Measurements from ENCODE around the gene GLT8D1. TPM values are rescaled to one million over a fixed set of nuclear protein-coding genes. Genes with fewer than 3 reads are reported as not detected.

Gene GLT8D1
- total and polyA plus RNA-seq, 9 of the 15 experiments (the other 6 are each of a cell fraction or from before 2014, with no cell fraction given): 14.1 to 65.9 (median 33.7) TPM

DNA sequence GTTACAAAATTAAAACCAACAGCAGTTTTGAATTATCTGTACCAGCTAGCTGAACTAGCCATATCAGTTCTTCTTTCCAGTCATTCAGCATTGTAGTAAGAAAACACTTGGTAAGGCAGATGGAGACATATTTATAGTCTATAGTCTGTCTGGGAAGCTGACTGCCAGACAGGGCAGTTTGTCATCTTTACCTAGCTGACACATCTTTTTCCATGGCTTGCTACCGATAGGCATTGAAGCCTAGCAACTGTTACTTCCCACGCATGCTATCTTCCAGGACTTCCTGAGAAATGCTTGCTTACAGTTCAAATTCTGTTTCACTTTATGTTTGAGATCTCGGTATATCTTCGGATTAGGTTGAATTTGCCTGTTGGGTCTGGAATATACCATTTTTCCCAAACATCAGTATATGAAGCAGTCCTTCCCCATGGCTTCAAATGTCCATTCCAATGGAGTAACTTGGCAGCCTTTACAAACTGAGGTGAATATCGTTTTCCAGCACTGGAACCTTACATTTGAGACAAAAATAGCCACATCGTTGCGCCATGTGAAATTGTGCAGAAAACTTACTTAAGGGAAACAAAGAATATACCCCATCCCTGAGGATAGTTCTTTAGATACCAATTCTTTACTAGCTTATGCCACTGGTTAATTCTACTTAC, 10.9 kb downstream of the GLT8D1 start (continued):
- TF ChIP-seq, protein P1, sequence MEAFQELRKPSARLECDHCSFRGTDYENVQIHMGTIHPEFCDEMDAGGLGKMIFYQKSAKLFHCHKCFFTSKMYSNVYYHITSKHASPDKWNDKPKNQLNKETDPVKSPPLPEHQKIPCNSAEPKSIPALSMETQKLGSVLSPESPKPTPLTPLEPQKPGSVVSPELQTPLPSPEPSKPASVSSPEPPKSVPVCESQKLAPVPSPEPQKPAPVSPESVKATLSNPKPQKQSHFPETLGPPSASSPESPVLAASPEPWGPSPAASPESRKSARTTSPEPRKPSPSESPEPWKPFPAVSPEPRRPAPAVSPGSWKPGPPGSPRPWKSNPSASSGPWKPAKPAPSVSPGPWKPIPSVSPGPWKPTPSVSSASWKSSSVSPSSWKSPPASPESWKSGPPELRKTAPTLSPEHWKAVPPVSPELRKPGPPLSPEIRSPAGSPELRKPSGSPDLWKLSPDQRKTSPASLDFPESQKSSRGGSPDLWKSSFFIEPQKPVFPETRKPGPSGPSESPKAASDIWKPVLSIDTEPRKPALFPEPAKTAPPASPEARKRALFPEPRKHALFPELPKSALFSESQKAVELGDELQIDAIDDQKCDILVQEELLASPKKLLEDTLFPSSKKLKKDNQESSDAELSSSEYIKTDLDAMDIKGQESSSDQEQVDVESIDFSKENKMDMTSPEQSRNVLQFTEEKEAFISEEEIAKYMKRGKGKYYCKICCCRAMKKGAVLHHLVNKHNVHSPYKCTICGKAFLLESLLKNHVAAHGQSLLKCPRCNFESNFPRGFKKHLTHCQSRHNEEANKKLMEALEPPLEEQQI (IDR thresholded peaks at IDR 0.05): no peak
- TF ChIP-seq MECOM (CRISPR knock-in tag; IDR thresholded peaks at IDR 0.05): peak; percentile 97
- no peak for TF ChIP-seq NFXL1 (CRISPR knock-in tag; IDR thresholded peaks at IDR 0.05)
- TF ChIP-seq MAZ (CRISPR knock-in tag; conservative IDR thresholded peaks at IDR 0.05 in 1 of 2, IDR thresholded peaks at IDR 0.05 in 1 of 2): 0 out of 4 replicates have a peak, but pooled peaks of 1 of the 2 experiments have one; percentile 23
- TF ChIP-seq MAFK (IDR thresholded peaks at IDR 0.05; ENCODE audit: low read length): peak; percentile 20
- TF ChIP-seq ARID1B (IDR thresholded peaks at IDR 0.05): peak; percentile 76
- TF ChIP-seq DPF2 (IDR thresholded peaks at IDR 0.05): peak; percentile 66
- TF ChIP-seq, protein P2, sequence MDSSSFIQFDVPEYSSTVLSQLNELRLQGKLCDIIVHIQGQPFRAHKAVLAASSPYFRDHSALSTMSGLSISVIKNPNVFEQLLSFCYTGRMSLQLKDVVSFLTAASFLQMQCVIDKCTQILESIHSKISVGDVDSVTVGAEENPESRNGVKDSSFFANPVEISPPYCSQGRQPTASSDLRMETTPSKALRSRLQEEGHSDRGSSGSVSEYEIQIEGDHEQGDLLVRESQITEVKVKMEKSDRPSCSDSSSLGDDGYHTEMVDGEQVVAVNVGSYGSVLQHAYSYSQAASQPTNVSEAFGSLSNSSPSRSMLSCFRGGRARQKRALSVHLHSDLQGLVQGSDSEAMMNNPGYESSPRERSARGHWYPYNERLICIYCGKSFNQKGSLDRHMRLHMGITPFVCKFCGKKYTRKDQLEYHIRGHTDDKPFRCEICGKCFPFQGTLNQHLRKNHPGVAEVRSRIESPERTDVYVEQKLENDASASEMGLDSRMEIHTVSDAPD (CRISPR knock-in tag; IDR thresholded peaks at IDR 0.05): peak; percentile 58; the same call in 1 of the 2 replicates
- no peak for TF ChIP-seq HNRNPUL1 (IDR thresholded peaks at IDR 0.05; ENCODE audit: low read length)
- peak; percentile 75; the same call in 1 of the 2 replicates for TF ChIP-seq ETV5 (CRISPR knock-in tag; IDR thresholded peaks at IDR 0.05; ENCODE audit: low read depth)
- TF ChIP-seq FOXJ3 (CRISPR knock-in tag; IDR thresholded peaks at IDR 0.05): no peak; the same call in 1 of the 2 replicates
- TF ChIP-seq ATF7 (IDR thresholded peaks at IDR 0.05): peak; percentile 25; the same call in 1 of the 2 replicates
- TF ChIP-seq NRF1 (conservative IDR thresholded peaks at IDR 0.05 in 1 of 2, IDR thresholded peaks at IDR 0.05 in 1 of 2): peak; percentile 43 to 55; a peak in 3 of 4 replicates
- TF ChIP-seq, protein P3, sequence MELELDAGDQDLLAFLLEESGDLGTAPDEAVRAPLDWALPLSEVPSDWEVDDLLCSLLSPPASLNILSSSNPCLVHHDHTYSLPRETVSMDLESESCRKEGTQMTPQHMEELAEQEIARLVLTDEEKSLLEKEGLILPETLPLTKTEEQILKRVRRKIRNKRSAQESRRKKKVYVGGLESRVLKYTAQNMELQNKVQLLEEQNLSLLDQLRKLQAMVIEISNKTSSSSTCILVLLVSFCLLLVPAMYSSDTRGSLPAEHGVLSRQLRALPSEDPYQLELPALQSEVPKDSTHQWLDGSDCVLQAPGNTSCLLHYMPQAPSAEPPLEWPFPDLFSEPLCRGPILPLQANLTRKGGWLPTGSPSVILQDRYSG (tag; conservative IDR thresholded peaks at IDR 0.05; ENCODE audit: low read depth): no peak
- peak; percentile 24; the same call in 1 of the 2 replicates for TF ChIP-seq RAD51 (IDR thresholded peaks at IDR 0.05; ENCODE audit: borderline replicate concordance, low read depth)
- no peak for TF ChIP-seq BRD9 (IDR thresholded peaks at IDR 0.05; ENCODE audit: low read depth, partially characterized antibody)
- 0 out of 2 replicates have a peak, but pooled peaks have one; percentile 7 for TF ChIP-seq MAFG (tag; conservative IDR thresholded peaks at IDR 0.05)
- TF ChIP-seq ESRRA (IDR thresholded peaks at IDR 0.05; ENCODE audit: borderline replicate concordance, low read depth): no peak
- TF ChIP-seq TCF3 (CRISPR knock-in tag; IDR thresholded peaks at IDR 0.05): peak; percentile 86
- TF ChIP-seq, protein P4, sequence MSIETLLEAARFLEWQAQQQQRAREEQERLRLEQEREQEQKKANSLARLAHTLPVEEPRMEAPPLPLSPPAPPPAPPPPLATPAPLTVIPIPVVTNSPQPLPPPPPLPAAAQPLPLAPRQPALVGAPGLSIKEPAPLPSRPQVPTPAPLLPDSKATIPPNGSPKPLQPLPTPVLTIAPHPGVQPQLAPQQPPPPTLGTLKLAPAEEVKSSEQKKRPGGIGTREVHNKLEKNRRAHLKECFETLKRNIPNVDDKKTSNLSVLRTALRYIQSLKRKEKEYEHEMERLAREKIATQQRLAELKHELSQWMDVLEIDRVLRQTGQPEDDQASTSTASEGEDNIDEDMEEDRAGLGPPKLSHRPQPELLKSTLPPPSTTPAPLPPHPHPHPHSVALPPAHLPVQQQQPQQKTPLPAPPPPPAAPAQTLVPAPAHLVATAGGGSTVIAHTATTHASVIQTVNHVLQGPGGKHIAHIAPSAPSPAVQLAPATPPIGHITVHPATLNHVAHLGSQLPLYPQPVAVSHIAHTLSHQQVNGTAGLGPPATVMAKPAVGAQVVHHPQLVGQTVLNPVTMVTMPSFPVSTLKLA (conservative IDR thresholded peaks at IDR 0.05): no peak
- TF ChIP-seq BRCA1 (IDR thresholded peaks at IDR 0.05): no peak
- no peak for TF ChIP-seq BRCA1 (CRISPR knock-in tag; IDR thresholded peaks at IDR 0.05)
